Neural progenitor cell (in vitro differentiated cells): ENCODE data around the gene CCPG1.
"Not testable (repeated sequence)": the region's sequence is repeated elsewhere in the genome, so short reads cannot be mapped to it uniquely, and the experiment has no call there.

ENCODE experiments used
- EZH2 ChIP-seq: fragments of 200-600 bp; sonication (generic); IDR thresholded peaks from 2 replicates; pipeline ENCODE4 v1.6.1; 2017; ENCODE audit warnings: antibody characterized with exemption, mild to moderate bottlenecking, moderate library complexity
- EZH2phosphoT487 ChIP-seq: fragments of 200-600 bp; sonication (generic); IDR thresholded peaks from 2 replicates; pipeline ENCODE4 v1.6.1; 2017; ENCODE audit warnings: antibody characterized with exemption
- TF ChIP-seq, protein P1 (sequence below): fragments of 200-600 bp; sonication (generic); IDR thresholded peaks from 2 replicates; pipeline ENCODE4 v1.5.1; 2017; ENCODE audit warnings: antibody characterized with exemption, mild to moderate bottlenecking

DNA sequence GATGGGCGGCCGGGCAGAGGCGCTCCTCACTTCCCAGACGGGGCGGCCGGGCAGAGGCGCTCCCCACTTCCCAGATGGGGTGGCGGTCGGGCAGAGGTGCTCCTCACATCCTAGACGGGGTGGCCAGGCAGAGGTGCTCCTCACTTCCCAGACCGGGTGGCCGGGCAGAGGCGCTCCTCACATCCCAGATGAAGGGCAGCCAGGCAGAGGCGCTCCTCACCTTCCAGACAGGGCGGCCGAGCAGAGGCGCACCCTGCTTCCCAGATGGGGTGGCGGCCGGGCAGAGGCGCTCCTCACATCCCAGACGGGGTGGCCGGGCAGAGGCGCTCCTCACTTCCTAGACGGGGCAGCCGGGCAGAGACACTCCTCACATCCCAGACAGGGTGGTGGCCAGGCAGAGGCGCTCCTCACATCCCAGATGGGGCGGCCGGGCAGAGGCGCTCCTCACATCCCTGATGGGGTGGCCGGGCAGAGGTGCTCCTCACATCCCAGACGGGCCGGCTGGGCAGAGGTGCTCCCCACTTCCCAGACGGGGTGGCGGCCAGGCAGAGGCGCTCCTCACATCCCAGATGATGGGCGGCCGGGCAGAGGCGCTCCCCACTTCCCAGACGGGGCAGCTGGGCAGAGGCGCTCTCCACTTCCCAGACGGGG, 38.3 kb upstream of the CCPG1 start:
- TF ChIP-seq, protein P1, sequence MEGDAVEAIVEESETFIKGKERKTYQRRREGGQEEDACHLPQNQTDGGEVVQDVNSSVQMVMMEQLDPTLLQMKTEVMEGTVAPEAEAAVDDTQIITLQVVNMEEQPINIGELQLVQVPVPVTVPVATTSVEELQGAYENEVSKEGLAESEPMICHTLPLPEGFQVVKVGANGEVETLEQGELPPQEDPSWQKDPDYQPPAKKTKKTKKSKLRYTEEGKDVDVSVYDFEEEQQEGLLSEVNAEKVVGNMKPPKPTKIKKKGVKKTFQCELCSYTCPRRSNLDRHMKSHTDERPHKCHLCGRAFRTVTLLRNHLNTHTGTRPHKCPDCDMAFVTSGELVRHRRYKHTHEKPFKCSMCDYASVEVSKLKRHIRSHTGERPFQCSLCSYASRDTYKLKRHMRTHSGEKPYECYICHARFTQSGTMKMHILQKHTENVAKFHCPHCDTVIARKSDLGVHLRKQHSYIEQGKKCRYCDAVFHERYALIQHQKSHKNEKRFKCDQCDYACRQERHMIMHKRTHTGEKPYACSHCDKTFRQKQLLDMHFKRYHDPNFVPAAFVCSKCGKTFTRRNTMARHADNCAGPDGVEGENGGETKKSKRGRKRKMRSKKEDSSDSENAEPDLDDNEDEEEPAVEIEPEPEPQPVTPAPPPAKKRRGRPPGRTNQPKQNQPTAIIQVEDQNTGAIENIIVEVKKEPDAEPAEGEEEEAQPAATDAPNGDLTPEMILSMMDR = not testable (repeated sequence)
- not testable (repeated sequence) for TF ChIP-seq EZH2, EZH2phosphoT487
